ENCODE measurements around the gene PTDSS2. TPM values are rescaled to one million over a fixed set of nuclear protein-coding genes. Genes with fewer than 3 reads are reported as not detected.
A peak's percentile ranks its signal among the peaks of the same experiment; 100 is the strongest.

PTDSS2 gene
- total RNA-seq (2016; rRNA removed; fragmentation: Illumina TruSeq; extraction: Trizol) (11.3 and 21.7 TPM in 2 replicates), polyA plus RNA-seq (2011; rRNA removed) (26.4 and 37.6 TPM in 2 replicates), polyA minus RNA-seq (2011; rRNA and poly(A)+ RNA removed; ENCODE audit: low replicate concordance) (43.0 and 66.5 TPM in 2 replicates), Bru-seq, nascent RNA (percentile 52 among the genes with signal in this experiment), BruChase-seq, experiment 1, labeled RNA remaining after a 6-hour chase (percentile 68 among the genes with signal in this experiment), BruChase-seq, experiment 2, labeled RNA remaining after a 2-hour chase (percentile 64 among the genes with signal in this experiment)
- total RNA-seq (2016; cell fraction: cytosol; rRNA removed; fragmentation: Illumina TruSeq; extraction: Trizol; ENCODE audit: low read depth): 5.6 and 7.0 TPM in 2 replicates
- 8.4 and 25.4 TPM in 2 replicates for total RNA-seq (2016; cell fraction: insoluble cytoplasmic fraction; rRNA removed; fragmentation: Illumina TruSeq; extraction: Trizol)
- total RNA-seq (2016; cell fraction: membrane; rRNA removed; fragmentation: Illumina TruSeq; extraction: Trizol): 10.9 and 11.3 TPM in 2 replicates
- 23.2 and 23.3 TPM in 2 replicates for total RNA-seq (2016; cell fraction: nucleus; rRNA removed; fragmentation: Illumina TruSeq; extraction: Trizol)
- 28.3 and 34.4 TPM in 2 replicates for polyA plus RNA-seq (2011; cell fraction: cytosol; rRNA removed)
- 151 and 168 TPM in 2 replicates for polyA plus RNA-seq (2011; cell fraction: nucleus; rRNA removed)
- 19.9 and 35.5 TPM in 2 replicates for polyA plus RNA-seq (2012)
- polyA plus RNA-seq (2016; cell fraction: cytosol; fragmentation: Illumina TruSeq; extraction: Trizol; ENCODE audit: low read depth): 5.4 and 6.0 TPM in 2 replicates
- polyA plus RNA-seq (2016; cell fraction: insoluble cytoplasmic fraction; fragmentation: Illumina TruSeq; extraction: Trizol; ENCODE audit: low read depth): 11.4 and 12.9 TPM in 2 replicates
- polyA plus RNA-seq (2016; cell fraction: membrane; fragmentation: Illumina TruSeq; extraction: Trizol; ENCODE audit: low read depth): 9.5 and 10.3 TPM in 2 replicates
- polyA plus RNA-seq (2016; cell fraction: nucleus; fragmentation: Illumina TruSeq; extraction: Trizol; ENCODE audit: insufficient read depth, low read depth): 59.3 and 60.5 TPM in 2 replicates
- polyA minus RNA-seq (2011; cell fraction: cytosol; rRNA and poly(A)+ RNA removed): 20.3 and 23.7 TPM in 2 replicates
- 28.6 and 30.4 TPM in 2 replicates for polyA minus RNA-seq (2011; cell fraction: nucleus; rRNA and poly(A)+ RNA removed)
- long read RNA-seq, experiment 1, transcript PTDSS2-201 (12 exons, 2,445 nt): major isoform, 12 of 29 reads
- long read RNA-seq, experiment 1, partial matches to known transcripts: 10 of 29 reads
- long read RNA-seq, experiment 1, other reads (novel, unspliced or antisense): 6 of 29 reads
- long read RNA-seq, experiment 2, transcript PTDSS2-201 (12 exons, 2,445 nt): major isoform, 67 of 129 reads
- long read RNA-seq, experiment 2, partial matches to known transcripts: 28 of 129 reads
- long read RNA-seq, experiment 2, other reads (novel, unspliced or antisense): 30 of 129 reads

- peaks cover 9 to 27% of the 10 kb centered on the region in 2 experiments for H3K36me3 ChIP-seq (replicated peaks in 1 of 2; ENCODE audit: control insufficient read depth in 1 of 2, insufficient read depth in 2 of 2, low read length in 2 of 2)
- FAIRE-seq (peak; percentile 88), DNase-seq (ENCODE audit: low spot score) (peak; percentile 89), ATAC-seq (peak; percentile 83)
- ChIA-PET POLR2A (interaction anchor here (0.7 to 3.9 kb wide), 11 partner anchors 8 to 145 kb away, joined by 3 to 31 read pairs (median 5); partner anchors contain the start of gene ANO9), CTCF (ENCODE audit: low intra/inter-chr PET ratio, low total read pairs) (interaction anchor here (1.2 to 4.4 kb wide), 3 partner anchors 45 to 68 kb away, joined by 3 to 20 read pairs (median 5); no protein-coding TSS in a partner anchor)
- intact Hi-C loops (cut with micrococcal nuclease; ENCODE audit: unreplicated experiment) (loop anchor here (5.0 kb wide), 1 partner anchor 43 kb away; no protein-coding TSS in a partner anchor), in situ Hi-C loops (cut with HindIII; ENCODE audit: extremely low pct_ligation_motif_present, low pct_unique_long_range_greater_than_20kb) (no loop called here)
- no peaks in the 10 kb centered on the region for H4K20me1 ChIP-seq (ENCODE audit: insufficient read depth, low read length)
- H3K4me1 ChIP-seq (ENCODE audit: insufficient read depth, low read length): peaks cover 55% of the 10 kb centered on the region
- no peak within 1 kb of the TSS for H2AFZ ChIP-seq (ENCODE audit: low read length)
- under 1% methylated on average over 36 of the region's 108 CpGs for WGBS (ENCODE audit: low lambda C conversion rate)
- H3K4me3 ChIP-seq (replicated peaks in 1 of 3; ENCODE audit: insufficient read depth in 1 of 3, low read depth in 2 of 3, low read length in 3 of 3): peak within 1 kb of the TSS; percentile 78 to 89 (median 86)
- H3K79me2 ChIP-seq (ENCODE audit: insufficient read depth, low read length): peaks cover 39% of the 10 kb centered on the region
- H3K27ac ChIP-seq (ENCODE audit: extremely low read length, insufficient read depth, low read length): peak within 1 kb of the TSS; percentile 54
- H3K27me3 ChIP-seq (ENCODE audit: control insufficient read depth in 1 of 2, insufficient read depth in 2 of 2, low read length in 2 of 2): no peaks in the 10 kb centered on the region; a peak in 1 of 5 replicates
- H3K9me3 ChIP-seq (ENCODE audit: low read length): no peaks in the 10 kb centered on the region
- peak within 1 kb of the TSS; percentile 89 for H3K9ac ChIP-seq (ENCODE audit: insufficient read depth, low read depth, low read length)
- peak within 1 kb of the TSS; percentile 87 for H3K4me2 ChIP-seq (ENCODE audit: low read depth, low read length)
- BruUV-seq (replicated peaks): no TSS peak
- TF ChIP-seq RNF2 (conservative IDR thresholded peaks at IDR 0.05; ENCODE audit: low read depth) (no peak), PBX3 (CRISPR knock-in tag; IDR thresholded peaks at IDR 0.05; ENCODE audit: borderline replicate concordance) (no peak), AFF4 (CRISPR knock-in tag; IDR thresholded peaks at IDR 0.05) (0 out of 2 replicates have a peak, but pooled peaks have one; percentile 28), ZBTB7A (CRISPR knock-in tag; IDR thresholded peaks at IDR 0.05) (peak; percentile 95), CREM (IDR thresholded peaks at IDR 0.05) (peak; percentile 90), CREM (CRISPR knock-in tag; IDR thresholded peaks at IDR 0.05) (no peak), SRSF4 (IDR thresholded peaks at IDR 0.05; ENCODE audit: low read depth, low read length, poor library complexity, severe bottlenecking) (no peak), ZNF354B (CRISPR knock-in tag; IDR thresholded peaks at IDR 0.05) (no peak), CEBPG (CRISPR knock-in tag; IDR thresholded peaks at IDR 0.05) (no peak), ZNF549 (CRISPR knock-in tag; IDR thresholded peaks at IDR 0.05) (no peak), ZMYM3 (CRISPR knock-in tag; IDR thresholded peaks at IDR 0.05) (peak; percentile 53; the same call in 1 of the 2 replicates)
Observed at GRCh38 chr11:449889-450808, at the start of gene PTDSS2. TSS of gene PTDSS2 (plus strand) at chr11:450279. CDS start at chr11:450456, 177 bp downstream.
